Osteocyte (in vitro differentiated cells): ENCODE results near the gene DTHD1. TPM values are rescaled to one million over a fixed set of nuclear protein-coding genes. Genes with fewer than 3 reads are reported as not detected.

Experiments used
- DNase-seq: peaks from one replicate; pipeline ENCODE4 v3.0.0; 2021; ENCODE audit warnings: mixed read lengths; ENCODE audit not compliant: unreplicated experiment; ENCODE audit errors: extremely low spot score
- H3K27ac Mint-ChIP-seq: one replicate; pipeline ENCODE4 v1.8.0; 2021; ENCODE audit warnings: mild to moderate bottlenecking, mixed read lengths; ENCODE audit not compliant: unreplicated experiment
- H3K27me3 Mint-ChIP-seq: one replicate; pipeline ENCODE4 v1.8.0; 2021; ENCODE audit warnings: mixed read lengths; ENCODE audit not compliant: unreplicated experiment
- H3K36me3 Mint-ChIP-seq: one replicate; pipeline ENCODE4 v1.8.0; 2021; ENCODE audit warnings: mixed read lengths; ENCODE audit not compliant: unreplicated experiment
- H3K4me1 Mint-ChIP-seq: one replicate; pipeline ENCODE4 v1.8.0; 2021; ENCODE audit warnings: mixed read lengths; ENCODE audit not compliant: unreplicated experiment
- H3K4me3 Mint-ChIP-seq: one replicate; pipeline ENCODE4 v1.8.0; 2021; ENCODE audit warnings: mild to moderate bottlenecking, moderate library complexity, mixed read lengths; ENCODE audit not compliant: unreplicated experiment
- H3K9me3 Mint-ChIP-seq: one replicate; pipeline ENCODE4 v1.8.0; 2021; ENCODE audit warnings: mixed read lengths; ENCODE audit not compliant: unreplicated experiment
- total RNA-seq: library from RNA; stranded (reverse); gene quantifications from 2 replicates; pipeline ENCODE4 v1.2.1, GENCODE V29; 2021
- TF ChIP-seq, protein P1 (sequence below): fragments of 200-600 bp; sonication (generic); IDR thresholded peaks from 2 replicates; pipeline ENCODE4 v1.5.0; 2021; ENCODE audit warnings: antibody characterized with exemption, mild to moderate bottlenecking, moderate library complexity

Gene DTHD1
- total RNA-seq, 1 donor from 2014 or later: not detected

DNA sequence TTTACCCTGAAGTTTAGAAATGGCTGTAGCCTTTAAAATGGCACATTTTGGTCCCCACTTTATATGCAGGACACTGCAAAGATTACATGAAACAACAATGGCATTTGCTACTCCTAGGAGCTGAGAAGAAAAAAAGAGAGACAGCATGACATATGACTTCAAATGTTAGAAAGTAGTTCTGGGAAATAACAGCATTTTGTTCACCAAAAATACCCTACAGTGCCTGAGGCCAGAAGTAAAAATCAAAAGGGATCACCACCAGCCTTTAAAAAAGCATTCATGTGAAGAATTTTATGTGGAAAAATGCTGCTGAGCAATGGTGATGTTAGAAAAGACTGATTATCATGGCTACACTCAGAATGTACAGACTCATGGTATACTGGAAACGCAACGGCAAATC lies 110.0 kb downstream of the DTHD1 start:
- Mint-ChIP-seq H3K36me3 (no peaks in the 10 kb centered on the region), H3K4me1 (no peaks in the 10 kb centered on the region), H3K4me3 (no peak overlapping the region), H3K27me3 (peaks cover 35% of the 10 kb centered on the region), H3K27ac (no peak overlapping the region), H3K9me3 (no peaks in the 10 kb centered on the region)
- no peak for DNase-seq
- TF ChIP-seq, protein P1, sequence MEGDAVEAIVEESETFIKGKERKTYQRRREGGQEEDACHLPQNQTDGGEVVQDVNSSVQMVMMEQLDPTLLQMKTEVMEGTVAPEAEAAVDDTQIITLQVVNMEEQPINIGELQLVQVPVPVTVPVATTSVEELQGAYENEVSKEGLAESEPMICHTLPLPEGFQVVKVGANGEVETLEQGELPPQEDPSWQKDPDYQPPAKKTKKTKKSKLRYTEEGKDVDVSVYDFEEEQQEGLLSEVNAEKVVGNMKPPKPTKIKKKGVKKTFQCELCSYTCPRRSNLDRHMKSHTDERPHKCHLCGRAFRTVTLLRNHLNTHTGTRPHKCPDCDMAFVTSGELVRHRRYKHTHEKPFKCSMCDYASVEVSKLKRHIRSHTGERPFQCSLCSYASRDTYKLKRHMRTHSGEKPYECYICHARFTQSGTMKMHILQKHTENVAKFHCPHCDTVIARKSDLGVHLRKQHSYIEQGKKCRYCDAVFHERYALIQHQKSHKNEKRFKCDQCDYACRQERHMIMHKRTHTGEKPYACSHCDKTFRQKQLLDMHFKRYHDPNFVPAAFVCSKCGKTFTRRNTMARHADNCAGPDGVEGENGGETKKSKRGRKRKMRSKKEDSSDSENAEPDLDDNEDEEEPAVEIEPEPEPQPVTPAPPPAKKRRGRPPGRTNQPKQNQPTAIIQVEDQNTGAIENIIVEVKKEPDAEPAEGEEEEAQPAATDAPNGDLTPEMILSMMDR: no peak

DNA sequence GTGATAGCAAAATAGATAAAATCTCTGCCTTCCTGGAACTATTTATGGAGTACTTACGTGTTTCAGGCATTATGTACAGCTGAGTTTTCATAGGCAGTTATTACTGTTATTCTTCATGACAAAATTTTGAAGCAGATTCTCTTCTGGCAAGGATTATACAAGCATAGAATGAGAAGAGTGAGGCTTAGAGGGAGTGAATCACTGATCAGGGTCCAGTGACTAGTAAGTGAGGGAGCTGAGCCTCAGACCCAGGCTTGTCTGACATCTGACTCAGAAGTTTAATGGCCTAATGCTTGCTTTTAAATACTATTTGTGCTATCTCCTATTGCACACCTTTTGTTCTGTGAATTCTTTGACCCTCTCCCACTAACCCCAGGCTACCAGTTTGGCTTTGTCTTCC lies 110.6 kb downstream of the DTHD1 start:
- no peak for DNase-seq
- TF ChIP-seq, protein P1: no peak
- H3K27me3 Mint-ChIP-seq: peaks cover 37% of the 10 kb centered on the region
- no peak overlapping the region for H3K27ac Mint-ChIP-seq
- no peaks in the 10 kb centered on the region for H3K36me3 Mint-ChIP-seq
- no peaks in the 10 kb centered on the region for H3K4me1 Mint-ChIP-seq
- H3K9me3 Mint-ChIP-seq: no peaks in the 10 kb centered on the region
- H3K4me3 Mint-ChIP-seq: no peak overlapping the region

DNA sequence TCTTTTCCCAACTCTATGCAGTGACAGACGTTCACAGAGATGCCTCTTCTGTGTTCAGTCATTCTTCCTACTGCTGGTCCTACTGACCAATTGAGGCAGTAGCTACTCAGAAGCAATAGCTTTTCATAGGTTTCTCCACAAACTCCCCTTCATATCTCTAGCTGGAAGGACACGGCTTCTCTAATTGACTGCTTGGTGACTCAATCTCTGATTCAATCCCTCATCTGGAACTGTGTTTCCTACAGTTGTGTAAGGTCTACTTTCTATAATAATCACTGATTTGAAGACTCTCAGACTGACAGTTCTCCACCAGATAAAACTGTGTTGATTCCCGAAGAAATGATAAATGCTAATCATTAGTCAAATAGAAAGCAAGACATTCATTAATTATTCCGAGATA lies 111.5 kb downstream of the DTHD1 start:
- TF ChIP-seq, protein P1: no peak
- Mint-ChIP-seq H3K4me1 (no peaks in the 10 kb centered on the region), H3K4me3 (no peak overlapping the region), H3K27me3 (peaks cover 43% of the 10 kb centered on the region), H3K27ac (no peak overlapping the region), H3K36me3 (no peaks in the 10 kb centered on the region), H3K9me3 (no peaks in the 10 kb centered on the region)
- DNase-seq: no peak

Other genes starting within 250 kb of the DTHD1 start
- 1.0 and 2.4 TPM in 2 replicates for gene ARAP2, start 37.1 kb upstream of the DTHD1 start, total RNA-seq